HG02938 (cell line): ENCODE data around the gene DSC3.
A peak's percentile ranks its signal among the peaks of the same experiment; 100 is the strongest.

ENCODE experiments used
- ATAC-seq: cut with Tn5 transposase; IDR thresholded peaks from one replicate; pipeline ENCODE4 v1.9.1; 2021; ENCODE audit warnings: mild to moderate bottlenecking, moderate library complexity; ENCODE audit not compliant: unreplicated experiment

DSC3 gene

GRCh38 chr18:31042406-31043181 is at the start of gene DSC3:
DSC3 (minus strand) TSS chr18:31042742; CDS start chr18:31042660, 82 bp downstream.
- ATAC-seq: no peak

DNA sequence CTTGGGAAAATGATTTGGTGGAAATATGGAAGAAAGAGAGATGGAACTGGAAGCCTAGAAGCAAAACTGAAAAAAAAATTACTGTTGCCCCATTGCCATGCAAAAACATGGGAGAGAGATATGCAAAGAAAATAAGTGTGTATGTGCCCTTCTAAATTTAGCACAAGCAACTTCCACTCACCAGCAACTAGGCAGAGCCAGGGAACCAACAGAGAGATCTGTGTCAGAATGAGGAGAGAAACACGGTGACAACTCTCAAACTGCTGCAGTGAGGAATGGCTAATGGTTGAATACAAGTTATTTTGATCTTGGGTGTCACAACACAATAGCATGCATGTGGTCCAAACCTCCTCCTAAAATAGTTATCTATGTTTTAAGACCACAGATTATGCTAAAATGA is 48.8 kb upstream of the DSC3 start:
- ATAC-seq: no peak

DNA sequence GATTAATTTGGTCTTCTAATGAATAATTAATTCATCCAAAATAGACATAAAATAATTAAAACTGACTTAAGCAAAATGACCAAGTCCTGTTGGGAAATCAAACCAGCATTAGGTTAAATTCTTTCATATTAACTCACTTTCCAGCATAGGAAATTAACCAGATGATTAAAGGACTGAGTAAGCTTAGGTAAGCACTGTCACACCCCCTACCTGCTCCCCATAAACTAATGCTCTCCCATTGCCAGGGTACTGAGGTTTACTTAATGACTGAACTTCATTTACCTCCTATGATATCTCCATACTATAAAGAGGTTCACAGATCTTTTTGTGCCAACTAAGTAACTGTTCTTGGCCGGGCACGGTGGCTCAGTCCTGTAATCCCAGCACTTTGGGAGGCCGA is 46.0 kb upstream of the DSC3 start:
- no peak for ATAC-seq

GRCh38 chr18:31079973-31080372 is 37.4 kb upstream of the DSC3 start:
- no peak for ATAC-seq

- ATAC-seq: no peak
These were observed 35.3 kb upstream of the DSC3 start for GRCh38 chr18:31077878-31078277.

GRCh38 chr18:31072175-31072574 is 29.6 kb upstream of the DSC3 start:
- ATAC-seq: no peak

- no peak for ATAC-seq
These were observed 27.7 kb upstream of the DSC3 start for GRCh38 chr18:31070206-31070605.

DNA sequence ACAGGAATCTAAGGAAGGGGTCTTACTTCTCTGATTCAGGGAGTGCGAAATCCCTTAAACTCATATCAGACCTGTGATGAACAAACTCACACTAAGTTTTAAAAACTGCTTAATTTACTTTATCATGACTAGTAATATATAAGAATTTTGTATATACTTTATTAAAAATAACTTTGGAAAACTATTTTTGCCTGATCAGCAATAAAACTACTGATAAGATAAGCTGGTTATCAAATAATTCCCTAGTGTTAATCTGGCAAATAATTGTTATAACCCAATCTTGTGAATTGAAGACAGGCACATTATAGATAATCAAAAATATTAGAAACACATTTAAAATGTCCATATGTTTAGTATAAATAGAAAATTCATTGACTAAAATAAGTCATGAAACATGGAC is 23.7 kb upstream of the DSC3 start:
- no peak for ATAC-seq

GRCh38 chr18:31065036-31065773 is 22.7 kb upstream of the DSC3 start:
- ATAC-seq: no peak

DNA sequence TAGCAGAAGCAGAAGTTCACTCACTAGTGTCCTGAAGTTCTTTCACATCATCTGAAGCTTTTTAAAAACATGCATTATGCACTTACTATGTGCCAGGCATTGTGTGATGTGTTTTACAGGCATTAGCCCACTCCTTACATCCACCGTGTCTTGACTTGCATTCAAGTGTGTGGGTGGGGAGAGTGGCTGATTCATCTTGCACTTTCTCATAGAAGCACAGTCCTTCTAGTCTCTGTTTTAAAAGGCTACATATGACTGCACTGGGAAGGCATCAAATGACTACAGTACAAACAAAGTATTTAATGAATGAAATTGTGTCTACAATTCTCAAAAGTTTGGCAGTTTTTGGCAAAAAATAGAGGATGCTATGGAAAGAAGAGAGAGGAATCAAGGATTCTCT is 21.6 kb upstream of the DSC3 start:
- peak; percentile 76 for ATAC-seq

GRCh38 chr18:31061945-31062344 is 19.4 kb upstream of the DSC3 start:
- peak; percentile 41 for ATAC-seq

DNA sequence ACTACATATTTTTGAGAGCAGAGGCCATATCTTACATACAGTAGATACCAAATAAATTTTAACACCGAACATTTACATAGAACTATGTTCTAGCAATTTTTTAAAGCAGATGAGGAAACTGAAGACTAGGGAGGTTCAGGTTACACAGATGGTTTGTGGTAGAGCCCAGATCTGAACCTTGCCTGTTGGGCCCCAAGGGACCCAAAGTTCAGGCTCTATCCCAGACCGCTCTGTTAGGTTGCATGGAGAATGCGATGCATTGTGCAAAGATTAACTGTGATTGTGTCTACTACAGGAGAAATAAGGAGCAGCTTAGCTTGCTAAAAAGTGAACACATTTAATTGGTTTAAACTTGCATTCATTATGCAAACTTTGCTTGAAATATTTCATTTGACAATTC is 16.4 kb upstream of the DSC3 start:
- no peak for ATAC-seq

DNA sequence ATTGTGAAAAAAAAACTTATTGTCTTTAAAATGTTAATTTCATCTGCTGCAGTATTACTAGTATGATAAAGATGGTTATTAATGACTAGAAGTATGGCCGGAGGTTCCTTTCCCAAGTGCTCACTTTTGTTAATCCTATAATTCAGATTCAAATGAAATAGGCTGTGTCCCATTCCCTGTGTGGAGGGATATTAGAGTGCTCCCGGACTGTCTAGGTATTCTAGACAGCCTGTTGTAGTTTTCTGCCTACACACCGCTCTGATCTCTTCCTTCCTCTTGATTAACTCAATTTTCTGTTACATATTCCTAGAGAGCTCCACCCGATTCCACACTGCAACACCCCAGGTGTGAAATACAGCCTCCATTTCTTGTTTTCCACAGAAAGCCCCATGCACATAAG is 15.4 kb upstream of the DSC3 start:
- ATAC-seq: no peak

DNA sequence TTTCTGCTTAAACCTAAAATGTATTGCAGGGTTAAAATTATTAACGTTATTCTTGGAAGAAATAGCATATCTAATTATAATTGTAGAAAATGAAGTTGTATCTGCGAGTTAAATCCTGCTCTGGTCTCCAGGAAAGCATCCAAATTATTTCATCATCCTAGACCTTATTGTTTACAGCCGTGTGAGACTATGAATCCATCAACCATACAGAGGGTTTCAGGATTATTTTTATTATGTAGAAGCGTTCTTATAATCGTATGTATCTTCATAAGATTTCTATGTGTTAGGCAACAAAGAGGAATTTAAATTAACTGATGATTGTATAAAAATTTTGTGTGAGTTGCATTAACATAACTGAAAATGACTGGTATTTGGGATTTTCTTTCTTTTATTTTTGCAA is 14.5 kb upstream of the DSC3 start:
- no peak for ATAC-seq

- no peak for ATAC-seq
These were observed 13.8 kb upstream of the DSC3 start for GRCh38 chr18:31056296-31056695.

- no peak for ATAC-seq
These were observed 8.1 kb upstream of the DSC3 start for GRCh38 chr18:31050635-31051034.

GRCh38 chr18:31049189-31049588 is 6.6 kb upstream of the DSC3 start:
- no peak for ATAC-seq

- no peak for ATAC-seq
These were observed 5.7 kb upstream of the DSC3 start for GRCh38 chr18:31048216-31048615.

DNA sequence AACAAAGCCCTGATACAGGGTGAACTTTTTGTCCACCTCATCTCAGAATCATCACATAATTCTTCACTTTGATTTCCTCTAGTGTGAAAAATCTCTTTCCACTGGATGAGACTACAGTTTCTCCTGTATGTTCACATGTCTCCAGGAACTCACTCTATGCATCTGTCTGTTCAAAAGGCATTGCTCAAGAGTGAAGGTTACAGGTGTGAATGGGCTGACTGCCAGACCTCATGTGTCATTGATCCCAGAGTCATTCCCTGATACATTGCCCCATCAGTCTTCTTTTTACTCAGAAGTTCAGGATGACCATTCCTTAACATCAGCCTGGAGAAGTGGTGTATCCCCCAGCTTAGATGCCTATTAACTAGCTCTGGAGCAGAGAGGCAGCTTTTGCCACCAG is 4.4 kb upstream of the DSC3 start:
- ATAC-seq: no peak

GRCh38 chr18:31045599-31045998 is 3.1 kb upstream of the DSC3 start:
- ATAC-seq: no peak

GRCh38 chr18:31044926-31045325 is 2.4 kb upstream of the DSC3 start:
- ATAC-seq: no peak

DNA sequence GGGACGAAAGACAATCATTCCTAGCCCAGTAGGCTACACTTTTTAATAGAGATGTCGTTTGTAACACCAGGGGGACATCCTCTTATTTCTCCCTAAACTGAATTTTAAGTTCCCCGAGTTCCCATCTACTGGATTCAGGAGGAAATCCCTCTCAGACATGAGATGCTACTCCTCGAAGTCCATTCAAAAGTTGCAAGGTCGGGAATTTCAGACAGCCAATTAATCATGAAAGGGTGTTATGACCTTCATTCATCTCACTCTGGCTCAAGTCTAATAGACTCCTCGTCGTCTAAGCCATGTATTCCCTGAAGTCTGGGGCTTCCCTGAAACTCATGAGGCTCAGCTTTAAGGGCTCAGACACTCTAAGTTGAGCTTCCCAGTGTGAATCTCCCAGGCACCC is 1.2 kb upstream of the DSC3 start:
- no peak for ATAC-seq

- ATAC-seq: no peak
These were observed 497 bp downstream of the DSC3 start for GRCh38 chr18:31042084-31042405.
